H9 (cell line): ENCODE data around the gene DYRK1A. TPM values are rescaled to one million over a fixed set of nuclear protein-coding genes. Genes with fewer than 3 reads are reported as not detected.

Experiments used
- DNase-seq: peaks from one replicate; pipeline ENCODE4 v3.0.0-alpha.2; 2017
- H2AFZ ChIP-seq: one replicate; pipeline ENCODE4 v1.6.1; 2013; ENCODE audit warnings: mild to moderate bottlenecking, low read length, control low read depth, moderate library complexity
- H2AK5ac ChIP-seq: 2 replicates; pipeline ENCODE4 v1.6.1; 2013; ENCODE audit warnings: low read length, control low read depth, mixed read lengths; ENCODE audit not compliant: insufficient read length
- H2BK120ac ChIP-seq: one replicate; pipeline ENCODE4 v1.6.1; 2013; ENCODE audit warnings: low read depth, mild to moderate bottlenecking, low read length, control low read depth, inconsistent platforms; ENCODE audit not compliant: poor library complexity, severe bottlenecking
- H2BK12ac ChIP-seq: 2 replicates; pipeline ENCODE4 v1.6.1; 2013; ENCODE audit warnings: low read length, control low read depth, mixed read lengths, low read depth; ENCODE audit not compliant: insufficient read length
- H2BK15ac ChIP-seq: 2 replicates; pipeline ENCODE4 v1.6.1; 2013; ENCODE audit warnings: low read depth, low read length, control low read depth
- H2BK20ac ChIP-seq: one replicate; pipeline ENCODE4 v1.6.1; 2013; ENCODE audit warnings: low read depth, mild to moderate bottlenecking, low read length, control low read depth, inconsistent platforms; ENCODE audit not compliant: poor library complexity, severe bottlenecking
- H2BK5ac ChIP-seq: 2 replicates; pipeline ENCODE4 v1.6.1; 2013; ENCODE audit warnings: low read length, control low read depth, mixed read lengths; ENCODE audit not compliant: insufficient read length
- H3K14ac ChIP-seq: 2 replicates; pipeline ENCODE4 v1.6.1; 2013; ENCODE audit warnings: low read length, control low read depth; ENCODE audit not compliant: insufficient read depth
- H3K18ac ChIP-seq: 2 replicates; pipeline ENCODE4 v1.6.1; 2013; ENCODE audit warnings: low read depth, mild to moderate bottlenecking, mixed read lengths, low read length, control low read depth; ENCODE audit not compliant: insufficient read length
- H3K23ac ChIP-seq: 2 replicates; pipeline ENCODE4 v1.6.1; 2013; ENCODE audit warnings: low read length, control low read depth, mixed read lengths, low read depth; ENCODE audit not compliant: insufficient read length
- H3K23me2 ChIP-seq: 2 replicates; pipeline ENCODE4 v1.6.1; 2013; ENCODE audit warnings: low read depth, mild to moderate bottlenecking, mixed read lengths, low read length, control low read depth; ENCODE audit not compliant: insufficient read length, poor library complexity, severe bottlenecking
- H3K27ac ChIP-seq: 2 replicates; pipeline ENCODE4 v1.5.1; 2013; ENCODE audit warnings: low read length, control low read depth, mixed read lengths, low read depth; ENCODE audit not compliant: insufficient read length
- H3K27me3 ChIP-seq: 2 replicates; pipeline ENCODE4 v1.6.1; 2013; ENCODE audit warnings: low read length, control low read depth, inconsistent platforms; ENCODE audit not compliant: insufficient read depth
- H3K4ac ChIP-seq: 2 replicates; pipeline ENCODE4 v1.6.1; 2013; ENCODE audit warnings: low read depth, mild to moderate bottlenecking, control low read depth, inconsistent platforms, low read length, moderate library complexity
- H3K4me1 ChIP-seq: 2 replicates; pipeline ENCODE4 v1.6.1; 2013; ENCODE audit warnings: low read length, control low read depth, inconsistent platforms; ENCODE audit not compliant: insufficient read depth
- H3K4me2 ChIP-seq: 2 replicates; pipeline ENCODE4 v1.6.1; 2013; ENCODE audit warnings: low read length, control low read depth, mixed read lengths; ENCODE audit not compliant: insufficient read length, insufficient read depth
- H3K56ac ChIP-seq: 2 replicates; pipeline ENCODE4 v1.6.1; 2013; ENCODE audit warnings: low read depth, mild to moderate bottlenecking, mixed read lengths, low read length, control low read depth; ENCODE audit not compliant: insufficient read length
- H3K79me1 ChIP-seq: 2 replicates; pipeline ENCODE4 v1.6.1; 2013; ENCODE audit warnings: low read depth, mild to moderate bottlenecking, moderate library complexity, low read length, control low read depth, inconsistent platforms; ENCODE audit not compliant: insufficient read depth, poor library complexity, severe bottlenecking
- H3K79me2 ChIP-seq: 2 replicates; pipeline ENCODE4 v1.6.1; 2013; ENCODE audit warnings: low read length, control low read depth, inconsistent platforms; ENCODE audit not compliant: insufficient read depth
- H3K9ac ChIP-seq: 2 replicates; pipeline ENCODE4 v1.6.1; 2013; ENCODE audit warnings: low read length, control low read depth, mixed read lengths; ENCODE audit not compliant: insufficient read length; ENCODE audit errors: extremely low read depth
- H3K9me3 ChIP-seq: one replicate; pipeline ENCODE4 v1.6.1; 2013; ENCODE audit warnings: low read depth, low read length, inconsistent platforms; ENCODE audit not compliant: control insufficient read depth
- H3T11ph ChIP-seq: one replicate; pipeline ENCODE4 v1.6.1; 2013; ENCODE audit warnings: mild to moderate bottlenecking, low read length, control low read depth, inconsistent platforms
- H4K20me1 ChIP-seq: one replicate; pipeline ENCODE4 v1.6.1; 2013; ENCODE audit not compliant: control insufficient read depth, insufficient read length, insufficient read depth
- H4K5ac ChIP-seq: 2 replicates; pipeline ENCODE4 v1.6.1; 2013; ENCODE audit warnings: low read depth, mild to moderate bottlenecking, mixed read lengths, low read length, control low read depth; ENCODE audit not compliant: insufficient read length
- H4K8ac ChIP-seq: replicated peaks from 2 replicates; pipeline ENCODE4 v1.6.1; 2013; ENCODE audit warnings: low read length, control low read depth, mixed read lengths, low read depth; ENCODE audit not compliant: insufficient read length
- H4K91ac ChIP-seq: 2 replicates; pipeline ENCODE4 v1.6.1; 2013; ENCODE audit warnings: low read depth, mild to moderate bottlenecking, moderate library complexity, mixed read lengths, low read length, control low read depth; ENCODE audit not compliant: insufficient read length
- H3K27ac Mint-ChIP-seq, 3 experiments: 2 replicates in 2 of 3; 3 replicates in 1 of 3; pipeline ENCODE4 v1.8.0; 2020 to 2021; ENCODE audit warnings: mixed read lengths in 3 of 3, mild to moderate bottlenecking in 1 of 3, moderate library complexity in 1 of 3
- H3K27me3 Mint-ChIP-seq: 2 replicates; pipeline ENCODE4 v1.8.0; 2021; ENCODE audit warnings: low read depth, mild to moderate bottlenecking, moderate library complexity, mixed read lengths
- H3K36me3 Mint-ChIP-seq, 3 experiments: 2 replicates in 2 of 3; 3 replicates in 1 of 3; pipeline ENCODE4 v1.8.0; 2020 to 2021; ENCODE audit warnings: low read depth in 3 of 3, mixed read lengths in 3 of 3; ENCODE audit not compliant: insufficient read depth in 1 of 3
- H3K4me1 Mint-ChIP-seq, 2 experiments: 2 replicates each; pipeline ENCODE4 v1.8.0; 2020; ENCODE audit warnings: mixed read lengths in 2 of 2
- H3K4me3 Mint-ChIP-seq, 2 experiments: 2 replicates in 1 of 2; 3 replicates in 1 of 2; pipeline ENCODE4 v1.8.0; 2020 to 2021; ENCODE audit warnings: mild to moderate bottlenecking in 2 of 2, mixed read lengths in 2 of 2, moderate library complexity in 1 of 2
- H3K9me3 Mint-ChIP-seq, 2 experiments: 2 replicates in 1 of 2; 3 replicates in 1 of 2; pipeline ENCODE4 v1.8.0; 2020; ENCODE audit warnings: mild to moderate bottlenecking in 2 of 2, mixed read lengths in 2 of 2, moderate library complexity in 1 of 2
- WGBS: extraction: QIAGEN DNeasy Blood & Tissue Kit; methylation state at CpG from one replicate; pipeline ENCODE4 v1.1.7; 2013; ENCODE audit warnings: missing lambda C conversion rate, low lambda C conversion rate, mixed read lengths; ENCODE audit not compliant: insufficient read length; ENCODE audit errors: extremely low coverage; 5-methylcytosine and 5-hydroxymethylcytosine counted together
- total RNA-seq: library from RNA; stranded (reverse); gene quantifications from 2 replicates; pipeline ENCODE4 v1.2.1, GENCODE V29; 2021
- TF ChIP-seq, protein P1 (sequence below): fragments of 200-600 bp; sonication (generic); conservative IDR thresholded peaks from 3 replicates; pipeline ENCODE4 v1.8.0; 2021; ENCODE audit warnings: antibody characterized with exemption, mild to moderate bottlenecking

DYRK1A gene
- total RNA-seq, 1 experiment from 2014 or later: 73.6 TPM

DNA sequence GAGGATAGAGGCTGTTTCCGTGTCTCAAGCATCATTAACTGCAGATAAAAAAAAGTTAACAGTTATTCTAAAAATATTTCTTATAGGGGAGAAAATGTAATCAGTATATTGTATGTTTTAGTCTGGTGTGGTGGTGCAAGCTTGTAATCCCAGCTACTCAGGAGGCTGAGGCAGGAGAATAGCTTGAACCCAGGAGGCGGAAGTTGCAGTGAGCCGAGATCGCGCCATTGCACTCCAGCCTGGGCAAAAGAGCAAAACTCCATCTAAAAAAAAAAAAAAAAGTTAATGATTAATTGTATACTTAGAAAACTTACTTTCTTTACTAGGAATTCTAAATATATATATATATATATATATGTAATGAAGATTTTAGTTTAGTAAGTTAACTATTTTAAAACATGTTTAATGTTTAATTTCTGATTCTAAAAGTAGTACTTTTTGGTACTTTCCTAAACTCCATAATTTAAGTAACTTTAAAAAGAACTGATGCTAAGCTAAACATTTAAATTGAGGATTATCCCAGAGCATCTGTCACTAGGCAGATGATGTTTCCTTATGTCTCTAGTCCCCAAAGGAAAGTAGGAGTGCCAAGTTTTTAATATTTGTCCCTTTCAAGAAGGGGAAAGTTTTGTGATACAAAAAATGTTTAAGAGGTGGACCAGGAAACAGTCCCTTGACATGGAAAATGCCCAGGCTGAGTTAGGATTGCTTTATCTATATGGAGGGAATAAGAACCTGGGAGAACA lies 66.3 kb downstream of the DYRK1A start:
- Histone ChIP-seq H2AFZ (no peak overlapping the region), H4K91ac (no peak overlapping the region), H3K4ac (no peak overlapping the region), H3K14ac (no peak overlapping the region), H3K79me2 (peaks cover 30% of the 10 kb centered on the region; the same call in 1 of the 2 replicates), H4K20me1 (no peaks in the 10 kb centered on the region), H3K18ac (no peak overlapping the region), H2BK120ac (no peak overlapping the region), H3K56ac (no peak overlapping the region), H3K4me2 (no peak overlapping the region), H3T11ph (no peak overlapping the region), H3K23ac (no peak overlapping the region), H2BK20ac (no peak overlapping the region), H3K4me1 (peaks cover 7% of the 10 kb centered on the region; the same call in 1 of the 2 replicates), H2BK5ac (no peak overlapping the region), H3K27ac (no peak overlapping the region), H2AK5ac (no peak overlapping the region), H2BK12ac (no peak overlapping the region), H3K9me3 (no peaks in the 10 kb centered on the region), H4K5ac (no peak overlapping the region), H3K9ac (no peak overlapping the region), H3K23me2 (no peaks in the 10 kb centered on the region), H2BK15ac (no peak overlapping the region), H3K79me1 (no peaks in the 10 kb centered on the region), H3K27me3 (no peaks in the 10 kb centered on the region), H4K8ac (no peak overlapping the region)
- Mint-ChIP-seq H3K9me3 (no peaks in the 10 kb centered on the region; a peak in 2 of 5 replicates), H3K27ac (peak overlapping the region in 1 of 3 experiments; percentile 94; a peak in 2 of 7 replicates), H3K4me3 (no peak overlapping the region), H3K36me3 (peaks cover 4 to 10% (median 6%) of the 10 kb centered on the region in 3 experiments; a peak in 6 of 7 replicates), H3K4me1 (peaks cover 37 to 47% of the 10 kb centered on the region in 2 experiments), H3K27me3 (no peaks in the 10 kb centered on the region)
- no CpG with 5 or more reads among the region's 5 CpGs for WGBS
- no peak for DNase-seq
- TF ChIP-seq, protein P1, sequence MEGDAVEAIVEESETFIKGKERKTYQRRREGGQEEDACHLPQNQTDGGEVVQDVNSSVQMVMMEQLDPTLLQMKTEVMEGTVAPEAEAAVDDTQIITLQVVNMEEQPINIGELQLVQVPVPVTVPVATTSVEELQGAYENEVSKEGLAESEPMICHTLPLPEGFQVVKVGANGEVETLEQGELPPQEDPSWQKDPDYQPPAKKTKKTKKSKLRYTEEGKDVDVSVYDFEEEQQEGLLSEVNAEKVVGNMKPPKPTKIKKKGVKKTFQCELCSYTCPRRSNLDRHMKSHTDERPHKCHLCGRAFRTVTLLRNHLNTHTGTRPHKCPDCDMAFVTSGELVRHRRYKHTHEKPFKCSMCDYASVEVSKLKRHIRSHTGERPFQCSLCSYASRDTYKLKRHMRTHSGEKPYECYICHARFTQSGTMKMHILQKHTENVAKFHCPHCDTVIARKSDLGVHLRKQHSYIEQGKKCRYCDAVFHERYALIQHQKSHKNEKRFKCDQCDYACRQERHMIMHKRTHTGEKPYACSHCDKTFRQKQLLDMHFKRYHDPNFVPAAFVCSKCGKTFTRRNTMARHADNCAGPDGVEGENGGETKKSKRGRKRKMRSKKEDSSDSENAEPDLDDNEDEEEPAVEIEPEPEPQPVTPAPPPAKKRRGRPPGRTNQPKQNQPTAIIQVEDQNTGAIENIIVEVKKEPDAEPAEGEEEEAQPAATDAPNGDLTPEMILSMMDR: no peak
